Measurements from ENCODE around the gene SNAP47.
A peak's percentile ranks its signal among the peaks of the same experiment; 100 is the strongest.
"Not testable (repeated sequence)": the region's sequence is repeated elsewhere in the genome, so short reads cannot be mapped to it uniquely, and the experiment has no call there.

SNAP47 gene

DNA sequence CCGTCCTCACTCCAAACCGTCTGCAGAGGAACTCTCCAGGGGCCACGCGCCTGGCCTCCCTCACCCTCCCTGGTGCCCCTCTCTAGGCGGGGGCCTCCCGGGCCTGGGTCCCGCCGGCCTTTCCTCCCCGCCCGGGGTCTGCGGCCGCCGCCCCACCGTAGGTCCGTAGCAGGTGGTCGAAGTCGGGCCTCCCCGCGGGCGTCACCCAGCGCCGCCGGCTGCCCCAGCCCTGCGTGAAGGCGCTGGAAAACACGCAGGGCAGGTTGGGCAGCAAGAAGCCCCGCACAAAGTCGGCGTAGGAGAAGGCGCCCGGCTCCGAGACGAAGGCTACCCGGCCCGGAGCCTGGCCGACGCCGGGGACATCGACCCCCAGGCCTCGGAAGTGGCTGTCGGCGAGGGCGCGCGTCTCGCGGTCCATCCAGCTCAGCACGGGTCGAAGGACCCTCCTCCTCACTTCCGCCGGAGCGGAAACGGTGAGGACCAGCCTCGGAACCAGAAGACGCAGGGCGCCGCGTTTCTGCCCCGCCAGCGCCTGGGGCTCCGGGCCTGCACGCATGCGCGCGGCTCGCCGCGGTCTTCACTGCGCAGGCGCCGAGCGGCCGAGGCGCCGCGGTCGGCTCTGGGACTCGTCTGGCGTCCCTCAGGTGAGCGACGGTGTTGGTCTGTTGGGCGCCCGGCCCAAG, at the start of gene SNAP47, which contains the start of gene JMJD4:
TSS of gene SNAP47 (plus strand) at position 580 of the 683 bp plus-strand sequence. CDS start 12,302 bp downstream, outside the sequence.
TSS of gene JMJD4 (minus strand) at position 447 of the 683 bp plus-strand sequence. CDS start at position 418, 29 bp downstream.
- Histone ChIP-seq H3F3A (ENCODE audit: insufficient read depth, low read length) (no peaks in the 10 kb centered on the region), H3K9ac (ENCODE audit: low read length) (peak within 1 kb of the TSS; percentile 98), H3K4me2 (ENCODE audit: low read length) (peak within 1 kb of the TSS; percentile 96), H3K79me2 (ENCODE audit: insufficient read depth, low read length) (peaks cover 21% of the 10 kb centered on the region), H3K27ac (ENCODE audit: low read depth, low read length, poor library complexity, severe bottlenecking) (no peak within 1 kb of the TSS), H3K27me3 (ENCODE audit: insufficient read depth, low read length) (no peaks in the 10 kb centered on the region), H3K9me2 (ENCODE audit: low read depth, low read length) (no peaks in the 10 kb centered on the region), H3K9me3 (ENCODE audit: low read length) (no peaks in the 10 kb centered on the region), H4K20me1 (ENCODE audit: insufficient read depth, low read length) (no peaks in the 10 kb centered on the region), H3K36me3 (ENCODE audit: insufficient read depth, low read length) (peaks cover 30% of the 10 kb centered on the region; the same call in 1 of the 2 replicates), H3K4me3 (ENCODE audit: low read depth, low read length, poor library complexity, severe bottlenecking) (peak within 1 kb of the TSS; percentile 96), H3K4me1 (ENCODE audit: insufficient read depth, low read length, severe bottlenecking) (peaks cover 52% of the 10 kb centered on the region), H2AFZ (ENCODE audit: low read length) (no peak within 1 kb of the TSS)
- no peak for TF ChIP-seq EZH2 (IDR thresholded peaks at IDR 0.05; ENCODE audit: borderline replicate concordance, low read length)
- TF ChIP-seq, protein P1, sequence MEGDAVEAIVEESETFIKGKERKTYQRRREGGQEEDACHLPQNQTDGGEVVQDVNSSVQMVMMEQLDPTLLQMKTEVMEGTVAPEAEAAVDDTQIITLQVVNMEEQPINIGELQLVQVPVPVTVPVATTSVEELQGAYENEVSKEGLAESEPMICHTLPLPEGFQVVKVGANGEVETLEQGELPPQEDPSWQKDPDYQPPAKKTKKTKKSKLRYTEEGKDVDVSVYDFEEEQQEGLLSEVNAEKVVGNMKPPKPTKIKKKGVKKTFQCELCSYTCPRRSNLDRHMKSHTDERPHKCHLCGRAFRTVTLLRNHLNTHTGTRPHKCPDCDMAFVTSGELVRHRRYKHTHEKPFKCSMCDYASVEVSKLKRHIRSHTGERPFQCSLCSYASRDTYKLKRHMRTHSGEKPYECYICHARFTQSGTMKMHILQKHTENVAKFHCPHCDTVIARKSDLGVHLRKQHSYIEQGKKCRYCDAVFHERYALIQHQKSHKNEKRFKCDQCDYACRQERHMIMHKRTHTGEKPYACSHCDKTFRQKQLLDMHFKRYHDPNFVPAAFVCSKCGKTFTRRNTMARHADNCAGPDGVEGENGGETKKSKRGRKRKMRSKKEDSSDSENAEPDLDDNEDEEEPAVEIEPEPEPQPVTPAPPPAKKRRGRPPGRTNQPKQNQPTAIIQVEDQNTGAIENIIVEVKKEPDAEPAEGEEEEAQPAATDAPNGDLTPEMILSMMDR (IDR thresholded peaks at IDR 0.05; ENCODE audit: low read length), result no peak

DNA sequence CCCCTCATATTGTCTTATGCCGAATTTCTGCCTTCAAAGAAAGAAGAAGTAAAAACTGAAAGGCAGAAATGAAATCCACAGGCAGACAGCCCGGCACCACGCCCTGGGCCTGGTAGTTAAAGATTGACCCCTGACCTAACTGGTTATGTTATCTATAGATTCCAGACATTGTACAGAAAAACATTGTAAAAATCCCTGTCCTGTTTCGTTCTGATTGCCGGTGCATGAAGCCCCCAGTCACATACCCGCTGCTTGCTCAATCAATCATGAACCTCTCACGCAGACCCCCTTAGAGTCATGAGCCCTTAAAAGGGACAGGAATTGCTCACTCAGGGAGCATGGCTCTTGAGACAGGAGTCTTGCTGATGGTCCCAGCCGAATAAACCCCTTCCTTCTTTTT, 49.4 kb upstream of the SNAP47 start:
- no peaks in the 10 kb centered on the region for H3K36me3 ChIP-seq (ENCODE audit: insufficient read depth, low read length)
- H3K27me3 ChIP-seq (ENCODE audit: insufficient read depth, low read length), result no peaks in the 10 kb centered on the region
- H4K20me1 ChIP-seq (ENCODE audit: insufficient read depth, low read length), result no peaks in the 10 kb centered on the region
- TF ChIP-seq, protein P1 (IDR thresholded peaks at IDR 0.05; ENCODE audit: low read length), result no peak
- no peak for TF ChIP-seq EZH2 (IDR thresholded peaks at IDR 0.05; ENCODE audit: borderline replicate concordance, low read length)
- no peak overlapping the region for H3K4me2 ChIP-seq (ENCODE audit: low read length)
- no peak overlapping the region for H3K4me3 ChIP-seq (ENCODE audit: low read depth, low read length, poor library complexity, severe bottlenecking)
- no peak overlapping the region for H3K9ac ChIP-seq (ENCODE audit: low read length)
- H3K27ac ChIP-seq (ENCODE audit: low read depth, low read length, poor library complexity, severe bottlenecking), result no peak overlapping the region
- no peaks in the 10 kb centered on the region for H3K9me2 ChIP-seq (ENCODE audit: low read depth, low read length)
- no peaks in the 10 kb centered on the region for H3K9me3 ChIP-seq (ENCODE audit: low read length)
- H3K79me2 ChIP-seq (ENCODE audit: insufficient read depth, low read length), result no peaks in the 10 kb centered on the region
- no peak overlapping the region for H2AFZ ChIP-seq (ENCODE audit: low read length)
- no peaks in the 10 kb centered on the region for H3F3A ChIP-seq (ENCODE audit: insufficient read depth, low read length)
- H3K4me1 ChIP-seq (ENCODE audit: insufficient read depth, low read length, severe bottlenecking), result no peaks in the 10 kb centered on the region

- H3K79me2 ChIP-seq (ENCODE audit: insufficient read depth, low read length), result no peaks in the 10 kb centered on the region
- H3F3A ChIP-seq (ENCODE audit: insufficient read depth, low read length), result no peaks in the 10 kb centered on the region
- no peaks in the 10 kb centered on the region for H3K4me1 ChIP-seq (ENCODE audit: insufficient read depth, low read length, severe bottlenecking)
- TF ChIP-seq, protein P1 (IDR thresholded peaks at IDR 0.05; ENCODE audit: low read length), result no peak
- TF ChIP-seq EZH2 (IDR thresholded peaks at IDR 0.05; ENCODE audit: borderline replicate concordance, low read length), result no peak
- H2AFZ ChIP-seq (ENCODE audit: low read length), result no peak overlapping the region
- no peak overlapping the region for H3K27ac ChIP-seq (ENCODE audit: low read depth, low read length, poor library complexity, severe bottlenecking)
- no peaks in the 10 kb centered on the region for H3K27me3 ChIP-seq (ENCODE audit: insufficient read depth, low read length)
- no peaks in the 10 kb centered on the region for H3K9me2 ChIP-seq (ENCODE audit: low read depth, low read length)
- peaks cover 8% of the 10 kb centered on the region; the same call in 1 of the 2 replicates for H3K9me3 ChIP-seq (ENCODE audit: low read length)
- H3K4me2 ChIP-seq (ENCODE audit: low read length), result no peak overlapping the region
- H3K4me3 ChIP-seq (ENCODE audit: low read depth, low read length, poor library complexity, severe bottlenecking), result no peak overlapping the region
- no peak overlapping the region for H3K9ac ChIP-seq (ENCODE audit: low read length)
- H4K20me1 ChIP-seq (ENCODE audit: insufficient read depth, low read length), result no peaks in the 10 kb centered on the region
- H3K36me3 ChIP-seq (ENCODE audit: insufficient read depth, low read length), result no peaks in the 10 kb centered on the region
Measured at GRCh38 chr1:227697321-227697864, 37.8 kb upstream of the SNAP47 start.

DNA sequence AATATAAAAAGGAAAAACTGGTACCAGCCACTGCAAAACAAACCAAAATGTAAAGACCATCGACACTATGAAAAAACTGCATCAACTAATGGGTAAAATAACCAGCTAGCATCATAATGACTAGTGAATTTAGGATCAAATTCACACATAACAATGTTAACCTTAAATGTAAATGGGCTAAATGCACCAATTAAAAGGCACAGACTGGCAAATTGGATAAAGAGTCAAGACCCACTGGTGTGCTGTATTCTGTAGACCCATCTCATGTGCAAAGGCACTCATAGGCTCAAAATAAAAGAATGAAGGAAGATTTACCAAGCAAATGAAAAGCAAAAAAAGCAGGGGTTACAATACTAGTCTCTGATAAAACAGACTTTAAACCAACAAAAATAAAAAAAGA, 33.6 kb upstream of the SNAP47 start:
- not testable (repeated sequence) for H3K9ac ChIP-seq (ENCODE audit: low read length); H4K20me1 ChIP-seq (ENCODE audit: insufficient read depth, low read length); H3K36me3 ChIP-seq (ENCODE audit: insufficient read depth, low read length); H3K79me2 ChIP-seq (ENCODE audit: insufficient read depth, low read length); H3K27me3 ChIP-seq (ENCODE audit: insufficient read depth, low read length); H3K4me2 ChIP-seq (ENCODE audit: low read length); H3K9me3 ChIP-seq (ENCODE audit: low read length); H2AFZ ChIP-seq (ENCODE audit: low read length); H3K9me2 ChIP-seq (ENCODE audit: low read depth, low read length); H3F3A ChIP-seq (ENCODE audit: insufficient read depth, low read length); H3K4me3 ChIP-seq (ENCODE audit: low read depth, low read length, poor library complexity, severe bottlenecking); H3K4me1 ChIP-seq (ENCODE audit: insufficient read depth, low read length, severe bottlenecking); H3K27ac ChIP-seq (ENCODE audit: low read depth, low read length, poor library complexity, severe bottlenecking)

Data from OCI-LY1 (cell line).